GM13977 (cell line): ENCODE data around the gene CHL1.

Experiments used
- DNase-seq: peaks from one replicate; pipeline ENCODE4 v3.0.0; 2012; ENCODE audit warnings: low spot score
- in situ Hi-C: fragments of 300-500 bp; cut with MboI; formaldehyde crosslinking; loops from one replicate; pipeline ENCODE4 v1.12.0; 2022; ENCODE audit warnings: low sequenced_read_pairs, low pct_unique_long_range_greater_than_20kb, mixed read lengths, inconsistent platforms; ENCODE audit not compliant: unreplicated experiment
- TF ChIP-seq, protein P1 (sequence below): IDR thresholded peaks from 2 replicates; pipeline ENCODE4 v1.5.1; 2012; ENCODE audit warnings: mild to moderate bottlenecking, control low read depth; ENCODE audit not compliant: insufficient read depth; ENCODE audit errors: extremely low read depth, missing control alignments

Gene CHL1

DNA sequence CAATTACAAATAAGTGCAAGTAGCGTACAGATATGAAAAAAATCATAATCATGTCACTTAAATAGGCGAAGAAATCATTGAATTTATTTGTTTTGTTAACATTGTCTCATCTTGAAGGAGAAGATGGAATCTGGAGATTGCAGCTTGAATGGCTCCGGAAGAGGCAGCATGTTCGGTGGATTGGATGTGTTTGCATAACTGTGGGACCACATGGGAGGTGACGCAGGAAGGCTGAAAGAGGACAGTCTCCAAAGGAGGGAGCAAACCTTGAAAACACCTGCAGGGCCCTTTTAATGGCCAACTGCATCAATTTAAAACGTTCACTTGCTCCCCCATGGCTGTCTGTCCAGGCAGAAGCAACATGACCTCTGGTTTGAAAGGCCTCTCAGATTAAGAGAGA, 61.3 kb downstream of the CHL1 start:
- DNase-seq = no peak
- TF ChIP-seq, protein P1, sequence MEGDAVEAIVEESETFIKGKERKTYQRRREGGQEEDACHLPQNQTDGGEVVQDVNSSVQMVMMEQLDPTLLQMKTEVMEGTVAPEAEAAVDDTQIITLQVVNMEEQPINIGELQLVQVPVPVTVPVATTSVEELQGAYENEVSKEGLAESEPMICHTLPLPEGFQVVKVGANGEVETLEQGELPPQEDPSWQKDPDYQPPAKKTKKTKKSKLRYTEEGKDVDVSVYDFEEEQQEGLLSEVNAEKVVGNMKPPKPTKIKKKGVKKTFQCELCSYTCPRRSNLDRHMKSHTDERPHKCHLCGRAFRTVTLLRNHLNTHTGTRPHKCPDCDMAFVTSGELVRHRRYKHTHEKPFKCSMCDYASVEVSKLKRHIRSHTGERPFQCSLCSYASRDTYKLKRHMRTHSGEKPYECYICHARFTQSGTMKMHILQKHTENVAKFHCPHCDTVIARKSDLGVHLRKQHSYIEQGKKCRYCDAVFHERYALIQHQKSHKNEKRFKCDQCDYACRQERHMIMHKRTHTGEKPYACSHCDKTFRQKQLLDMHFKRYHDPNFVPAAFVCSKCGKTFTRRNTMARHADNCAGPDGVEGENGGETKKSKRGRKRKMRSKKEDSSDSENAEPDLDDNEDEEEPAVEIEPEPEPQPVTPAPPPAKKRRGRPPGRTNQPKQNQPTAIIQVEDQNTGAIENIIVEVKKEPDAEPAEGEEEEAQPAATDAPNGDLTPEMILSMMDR = no peak
- in situ Hi-C loops = no loop called here

DNA sequence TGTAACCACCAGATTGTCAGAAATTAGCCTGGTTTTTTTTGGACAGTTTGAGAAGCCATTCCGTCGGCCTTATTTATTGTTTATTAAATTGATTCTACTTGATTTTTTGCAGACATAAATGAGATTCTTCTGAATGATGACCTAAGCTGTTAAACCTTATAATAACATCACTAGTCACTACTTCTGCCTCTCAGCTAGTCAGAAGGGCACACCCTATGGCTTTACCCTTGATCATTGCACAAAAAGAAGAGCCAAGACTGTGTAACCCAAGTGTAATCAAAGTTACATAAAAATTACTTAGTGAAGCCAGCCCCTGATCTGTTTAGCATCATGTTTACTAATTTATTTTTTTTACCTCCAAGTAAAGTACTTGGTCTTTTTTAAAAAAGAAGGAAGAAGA, 64.3 kb downstream of the CHL1 start:
- in situ Hi-C loops = no loop called here
- DNase-seq = no peak
- TF ChIP-seq, protein P1 = no peak

DNA sequence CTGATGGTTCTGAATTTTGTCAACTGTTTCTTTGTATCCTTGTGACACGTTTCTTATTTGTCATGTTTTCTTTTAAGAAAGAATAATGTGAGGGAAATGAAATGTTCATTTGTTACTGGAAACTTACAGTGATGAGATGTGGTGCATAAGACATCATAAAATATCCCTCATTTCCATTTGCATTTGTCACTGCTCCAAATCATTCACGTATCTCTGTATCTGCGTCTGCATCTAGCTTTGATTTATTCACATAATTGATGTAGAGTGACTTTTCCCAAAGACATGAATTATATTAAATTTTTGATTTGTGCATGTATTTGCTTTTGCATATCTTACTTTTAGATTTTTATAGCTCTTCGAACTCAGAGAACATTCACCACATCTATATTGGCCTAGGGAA, 66.8 kb downstream of the CHL1 start:
- TF ChIP-seq, protein P1 = no peak
- in situ Hi-C loops = no loop called here
- DNase-seq = no peak

DNA sequence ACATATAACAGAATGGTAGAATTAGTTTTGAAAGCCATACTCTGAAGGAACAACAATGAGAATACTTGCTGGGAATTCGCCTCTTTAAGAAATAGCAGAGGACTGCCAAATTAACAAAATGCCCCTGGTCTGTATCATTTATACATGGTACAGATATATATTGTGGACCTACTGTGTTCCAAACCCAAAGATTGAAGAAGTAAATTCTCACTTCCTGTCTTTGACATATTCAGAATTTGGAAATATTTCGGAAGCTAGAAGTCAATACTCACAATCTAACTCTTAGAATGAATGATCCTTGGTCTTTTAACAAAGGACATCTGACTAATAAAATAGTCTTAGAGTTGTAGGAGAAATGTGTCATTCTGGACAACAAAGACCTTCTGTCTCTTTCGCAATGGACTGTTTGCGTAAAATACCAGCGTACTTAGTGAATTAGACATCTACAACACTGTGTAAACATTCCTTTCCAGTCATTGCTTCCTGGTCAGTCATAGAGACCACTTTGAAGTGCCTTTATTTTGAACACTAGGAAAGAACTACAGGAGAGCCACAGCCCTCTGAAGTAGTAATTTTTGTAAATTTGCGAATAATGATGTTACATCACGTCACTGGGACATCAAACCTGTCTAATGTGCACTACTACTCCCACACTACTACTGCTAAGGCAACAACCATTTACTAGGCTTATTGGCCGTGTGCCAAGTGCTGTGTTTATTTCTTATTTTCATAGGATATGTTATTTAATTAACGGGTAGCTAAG, 68.0 kb downstream of the CHL1 start:
- in situ Hi-C loops = no loop called here
- TF ChIP-seq, protein P1 = no peak
- DNase-seq = no peak

DNA sequence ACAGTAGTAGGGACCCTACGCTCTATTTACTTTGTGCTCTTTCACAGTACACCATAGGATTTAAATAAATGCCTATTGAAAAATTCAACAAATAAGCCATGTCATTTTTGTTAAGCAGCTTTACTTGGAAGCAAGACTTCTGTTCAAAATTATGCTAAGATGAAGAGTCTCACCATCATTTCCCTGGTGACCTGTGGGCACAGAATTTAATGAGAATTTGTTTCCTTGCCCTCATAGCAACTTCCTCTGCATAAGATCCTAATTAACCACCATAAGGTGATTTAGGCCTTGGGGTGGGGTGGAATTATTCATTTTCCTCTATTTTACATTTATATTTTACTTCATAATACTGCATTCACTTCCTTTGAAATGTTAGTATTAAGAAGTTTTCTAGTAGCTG, 70.5 kb downstream of the CHL1 start:
- in situ Hi-C loops = no loop called here
- DNase-seq = no peak
- TF ChIP-seq, protein P1 = no peak

DNA sequence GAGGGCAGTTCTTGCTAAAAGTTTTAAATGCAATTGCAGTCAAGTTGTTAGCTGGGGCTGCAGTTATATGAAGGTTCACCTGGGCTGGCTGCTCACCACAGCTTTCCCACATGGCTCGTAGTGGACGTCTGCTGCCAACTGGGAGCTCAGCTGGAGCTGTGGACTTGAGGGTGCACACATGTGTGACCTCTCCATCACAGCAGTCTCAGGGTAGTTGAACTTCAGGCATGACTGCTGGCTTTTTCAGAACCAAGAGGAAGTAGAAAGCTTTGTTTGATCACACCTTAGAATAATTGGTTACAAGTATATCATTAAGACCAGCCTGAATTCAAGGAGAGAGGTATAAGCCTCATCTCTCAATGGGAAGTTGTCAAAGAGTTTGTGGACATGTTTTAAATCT, 74.1 kb downstream of the CHL1 start:
- DNase-seq = no peak
- TF ChIP-seq, protein P1 = no peak
- in situ Hi-C loops = no loop called here
